ENCODE data around the gene OTOGL.

OTOGL gene

GRCh38 chr12:80262771-80263170 is 163.4 kb downstream of the OTOGL start:
- no peak overlapping the region for H3K27ac ChIP-seq
- H3K4me3 ChIP-seq (ENCODE audit: low read depth, low read length): no peak overlapping the region
- in situ Hi-C loops (cut with HindIII; ENCODE audit: low pct_ligation_motif_present, low sequenced_read_pairs): no loop called here
- H3K36me3 ChIP-seq (replicated peaks): no peaks in the 10 kb centered on the region
- TF ChIP-seq, protein P1, sequence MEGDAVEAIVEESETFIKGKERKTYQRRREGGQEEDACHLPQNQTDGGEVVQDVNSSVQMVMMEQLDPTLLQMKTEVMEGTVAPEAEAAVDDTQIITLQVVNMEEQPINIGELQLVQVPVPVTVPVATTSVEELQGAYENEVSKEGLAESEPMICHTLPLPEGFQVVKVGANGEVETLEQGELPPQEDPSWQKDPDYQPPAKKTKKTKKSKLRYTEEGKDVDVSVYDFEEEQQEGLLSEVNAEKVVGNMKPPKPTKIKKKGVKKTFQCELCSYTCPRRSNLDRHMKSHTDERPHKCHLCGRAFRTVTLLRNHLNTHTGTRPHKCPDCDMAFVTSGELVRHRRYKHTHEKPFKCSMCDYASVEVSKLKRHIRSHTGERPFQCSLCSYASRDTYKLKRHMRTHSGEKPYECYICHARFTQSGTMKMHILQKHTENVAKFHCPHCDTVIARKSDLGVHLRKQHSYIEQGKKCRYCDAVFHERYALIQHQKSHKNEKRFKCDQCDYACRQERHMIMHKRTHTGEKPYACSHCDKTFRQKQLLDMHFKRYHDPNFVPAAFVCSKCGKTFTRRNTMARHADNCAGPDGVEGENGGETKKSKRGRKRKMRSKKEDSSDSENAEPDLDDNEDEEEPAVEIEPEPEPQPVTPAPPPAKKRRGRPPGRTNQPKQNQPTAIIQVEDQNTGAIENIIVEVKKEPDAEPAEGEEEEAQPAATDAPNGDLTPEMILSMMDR (IDR thresholded peaks at IDR 0.05; ENCODE audit: low read depth, low read length, missing control alignments): no peak
- no peak for DNase-seq
- no peaks in the 10 kb centered on the region for H3K27me3 ChIP-seq (replicated peaks)

GRCh38 chr12:80264386-80264785 is 165.0 kb downstream of the OTOGL start:
- no peaks in the 10 kb centered on the region for H3K36me3 ChIP-seq (replicated peaks)
- in situ Hi-C loops (cut with HindIII; ENCODE audit: low pct_ligation_motif_present, low sequenced_read_pairs): no loop called here
- no peak overlapping the region for H3K4me3 ChIP-seq (ENCODE audit: low read depth, low read length)
- no peaks in the 10 kb centered on the region for H3K27me3 ChIP-seq (replicated peaks)
- TF ChIP-seq, protein P1 (IDR thresholded peaks at IDR 0.05; ENCODE audit: low read depth, low read length, missing control alignments): no peak
- no peak overlapping the region for H3K27ac ChIP-seq
- DNase-seq: no peak

DNA sequence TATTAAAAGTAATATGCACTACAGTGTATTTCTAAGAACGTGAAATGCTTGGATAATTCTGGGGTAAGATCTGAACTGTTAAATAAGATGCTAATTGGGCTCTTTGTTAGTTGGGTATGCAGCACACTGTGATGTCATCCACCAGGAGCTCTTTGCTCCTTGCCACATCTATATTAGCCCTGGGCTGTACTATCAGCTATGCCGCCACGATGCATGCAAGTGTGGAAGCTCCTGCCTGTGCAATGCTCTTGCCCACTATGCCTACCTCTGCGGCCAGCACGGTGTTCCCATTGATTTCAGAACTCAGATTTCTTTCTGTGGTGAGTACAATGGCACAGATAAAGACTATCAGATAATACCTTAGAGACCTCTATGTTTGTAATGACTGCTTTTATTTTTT is 165.6 kb downstream of the OTOGL start:
- no peak for DNase-seq
- H3K36me3 ChIP-seq (replicated peaks): no peaks in the 10 kb centered on the region
- in situ Hi-C loops (cut with HindIII; ENCODE audit: low pct_ligation_motif_present, low sequenced_read_pairs): no loop called here
- no peak overlapping the region for H3K27ac ChIP-seq
- H3K4me3 ChIP-seq (ENCODE audit: low read depth, low read length): no peak overlapping the region
- H3K27me3 ChIP-seq (replicated peaks): no peaks in the 10 kb centered on the region
- TF ChIP-seq, protein P1 (IDR thresholded peaks at IDR 0.05; ENCODE audit: low read depth, low read length, missing control alignments): no peak

DNA sequence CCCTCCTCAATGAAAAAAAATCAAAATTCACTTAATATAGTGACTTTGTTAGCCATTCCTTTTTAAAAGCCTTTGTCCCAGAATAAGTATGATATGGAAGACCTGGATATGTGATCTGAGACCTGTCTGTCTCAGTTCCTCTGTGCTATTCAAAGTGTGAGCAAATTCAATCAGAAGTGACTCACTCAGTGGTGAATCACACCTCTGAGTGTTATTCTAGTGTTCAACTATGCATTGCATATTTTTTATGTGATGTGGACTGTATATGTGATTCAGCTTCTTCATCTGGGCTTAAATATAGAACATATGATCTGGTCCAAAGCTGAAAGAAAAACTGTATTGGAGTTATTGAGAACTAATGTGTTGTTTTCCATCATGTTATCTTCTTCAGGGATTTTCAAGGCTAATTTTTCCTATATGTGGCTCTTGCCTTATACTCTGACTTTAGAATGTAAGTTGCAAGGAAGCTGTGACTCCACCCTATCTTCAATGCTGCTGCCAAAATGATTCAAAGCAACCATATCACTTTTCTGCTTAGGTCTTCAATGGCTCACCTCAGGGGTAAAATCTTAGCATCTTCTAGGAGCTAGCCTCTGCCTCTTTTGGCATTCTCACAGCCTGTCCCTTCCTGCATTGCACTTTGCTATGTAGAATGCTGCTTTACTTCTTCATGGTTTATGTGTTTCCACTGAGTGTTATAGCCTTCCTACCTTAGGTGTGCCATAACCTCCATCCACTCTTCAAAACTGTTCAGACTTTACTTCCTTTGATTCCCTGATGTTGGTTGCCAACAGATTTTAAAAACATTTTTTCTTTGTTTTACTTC is 169.8 kb downstream of the OTOGL start:
- H3K27ac ChIP-seq: peak overlapping the region; percentile 50

GRCh38 chr12:80269803-80270552 is 170.6 kb downstream of the OTOGL start:
- H3K27ac ChIP-seq: no peak overlapping the region
- TF ChIP-seq, protein P1 (IDR thresholded peaks at IDR 0.05; ENCODE audit: low read depth, low read length, missing control alignments): peak; percentile 64

More for the DNA sequence above, 169.8 kb downstream of the OTOGL start:
- no peaks in the 10 kb centered on the region for H3K36me3 ChIP-seq (replicated peaks)
- DNase-seq: peak; percentile 88
- no peaks in the 10 kb centered on the region for H3K27me3 ChIP-seq (replicated peaks)
- TF ChIP-seq, protein P1 (IDR thresholded peaks at IDR 0.05; ENCODE audit: low read depth, low read length, missing control alignments): no peak
- in situ Hi-C loops (cut with HindIII; ENCODE audit: low pct_ligation_motif_present, low sequenced_read_pairs): no loop called here
- H3K4me3 ChIP-seq (ENCODE audit: low read depth, low read length): no peak overlapping the region

More at GRCh38 chr12:80269803-80270552, 170.6 kb downstream of the OTOGL start:
- DNase-seq: peak; percentile 41
- Histone ChIP-seq H3K36me3 (replicated peaks) (no peaks in the 10 kb centered on the region), H3K27me3 (replicated peaks) (no peaks in the 10 kb centered on the region), H3K4me3 (ENCODE audit: low read depth, low read length) (no peak overlapping the region)
- in situ Hi-C loops (cut with HindIII; ENCODE audit: low pct_ligation_motif_present, low sequenced_read_pairs): no loop called here

Measured in brain microvascular endothelial cell (primary cell).